IMR-90 (cell line): ENCODE data around the gene PCBP3. TPM values are rescaled to one million over a fixed set of nuclear protein-coding genes. Genes with fewer than 3 reads are reported as not detected.

ENCODE experiments used
- MAZ ChIP-seq: IDR thresholded peaks from 2 replicates; pipeline ENCODE4 v1.6.1; 2012; ENCODE audit warnings: low read depth, mild to moderate bottlenecking, low read length, improper control_type of control experiment, moderate library complexity, borderline replicate concordance
- NFE2L2 ChIP-seq: fragments of 150-350 bp; IDR thresholded peaks from 2 replicates; pipeline ENCODE4 v1.6.1; 2016; ENCODE audit warnings: low read depth, mild to moderate bottlenecking, low read length
- POLR2A ChIP-seq: IDR thresholded peaks from 2 replicates; pipeline ENCODE4 v1.6.1; 2012; ENCODE audit warnings: mild to moderate bottlenecking, low read depth, low read length
- polyA plus RNA-seq, 3 experiments: library from polyadenylated mRNA; depleted of rRNA; stranded (reverse); fragments of >200 nt; gene quantifications; 2 replicates each; pipeline ENCODE4 v1.2.3, GENCODE V29; 2012; ENCODE audit warnings: low replicate concordance in 1 of 3
- total RNA-seq: library from RNA; depleted of rRNA; stranded (reverse); fragments of >200 nt; gene quantifications from 2 replicates; pipeline ENCODE4 v1.2.3, GENCODE V29; 2012
- TF ChIP-seq, protein P1 (sequence below): fragments of 150-350 bp; IDR thresholded peaks from 2 replicates; pipeline ENCODE4 v1.6.1; 2016; ENCODE audit warnings: low read depth, mild to moderate bottlenecking, low read length, moderate library complexity, borderline replicate concordance

PCBP3 gene
- total and polyA plus RNA-seq, 2 of the 4 experiments (the other 2 are of a cell fraction), result 2.9 to 3.9 TPM

DNA sequence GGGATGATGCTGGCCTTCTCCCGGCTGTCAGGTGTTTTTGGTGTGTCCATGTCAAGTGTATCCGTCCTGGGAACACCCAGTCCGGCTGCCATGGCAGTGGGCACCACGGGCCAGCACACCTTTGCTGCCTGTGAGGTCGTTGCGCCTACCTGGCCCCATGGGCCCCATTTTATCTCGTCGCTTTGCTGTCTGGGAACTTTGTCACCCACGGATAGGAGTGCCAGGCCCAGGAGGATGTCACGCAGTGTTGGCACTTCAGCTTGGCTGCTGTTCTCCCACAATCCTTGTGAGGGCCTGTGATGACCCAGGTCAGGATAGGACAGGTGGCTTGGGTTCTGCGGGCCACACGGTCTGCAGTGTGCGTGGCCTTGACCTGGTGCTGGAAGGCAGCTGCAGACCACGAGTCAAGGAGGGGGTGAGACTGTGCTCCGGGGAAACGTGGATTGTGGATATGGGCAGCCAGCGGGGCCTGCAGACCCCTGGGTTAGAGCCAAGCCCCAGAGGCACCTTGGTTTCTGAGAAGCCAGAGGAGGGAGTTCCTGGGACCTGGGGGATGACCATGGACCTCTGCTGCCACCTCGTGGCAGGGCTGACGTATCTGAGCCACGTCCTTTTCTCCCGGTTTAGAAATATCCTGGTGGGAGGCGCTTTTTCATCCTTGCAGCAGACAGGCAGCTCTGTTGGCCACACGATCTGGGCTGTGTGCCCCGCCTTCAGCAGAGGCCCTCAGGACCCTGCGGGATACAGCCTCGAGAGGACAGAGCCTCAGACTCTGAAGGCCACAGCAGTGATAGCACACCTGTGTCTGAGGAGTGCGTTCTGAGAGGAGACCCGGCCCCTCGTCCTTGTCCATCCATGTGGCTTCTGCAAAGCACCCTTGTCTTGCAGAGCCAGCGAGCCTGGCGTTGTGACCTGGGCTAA is 176.9 kb downstream of the PCBP3 start (continued):
- TF ChIP-seq, protein P1, sequence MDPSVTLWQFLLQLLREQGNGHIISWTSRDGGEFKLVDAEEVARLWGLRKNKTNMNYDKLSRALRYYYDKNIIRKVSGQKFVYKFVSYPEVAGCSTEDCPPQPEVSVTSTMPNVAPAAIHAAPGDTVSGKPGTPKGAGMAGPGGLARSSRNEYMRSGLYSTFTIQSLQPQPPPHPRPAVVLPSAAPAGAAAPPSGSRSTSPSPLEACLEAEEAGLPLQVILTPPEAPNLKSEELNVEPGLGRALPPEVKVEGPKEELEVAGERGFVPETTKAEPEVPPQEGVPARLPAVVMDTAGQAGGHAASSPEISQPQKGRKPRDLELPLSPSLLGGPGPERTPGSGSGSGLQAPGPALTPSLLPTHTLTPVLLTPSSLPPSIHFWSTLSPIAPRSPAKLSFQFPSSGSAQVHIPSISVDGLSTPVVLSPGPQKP, result no peak
- TF ChIP-seq MAZ (0 out of 2 replicates have a peak, but pooled peaks have one; percentile 62), POLR2A (no peak), NFE2L2 (no peak)
